A172 (cell line): ENCODE measurements around the gene PPM1J. TPM values are rescaled to one million over a fixed set of nuclear protein-coding genes. Genes with fewer than 3 reads are reported as not detected.
"Not testable (repeated sequence)": the region's sequence is repeated elsewhere in the genome, so short reads cannot be mapped to it uniquely, and the experiment has no call there.

Experiments used
- DNase-seq: peaks from one replicate; pipeline ENCODE4 v3.0.0-alpha.2; 2015; ENCODE audit warnings: low spot score
- total RNA-seq: library from RNA; depleted of rRNA; stranded (reverse); fragments of >200 nt; shearing (Covaris generic); gene quantifications from 2 replicates; pipeline ENCODE4 v1.2.3, GENCODE V29; 2014

Gene PPM1J
- total RNA-seq, 1 experiment from 2014 or later: 0.36 TPM

DNA sequence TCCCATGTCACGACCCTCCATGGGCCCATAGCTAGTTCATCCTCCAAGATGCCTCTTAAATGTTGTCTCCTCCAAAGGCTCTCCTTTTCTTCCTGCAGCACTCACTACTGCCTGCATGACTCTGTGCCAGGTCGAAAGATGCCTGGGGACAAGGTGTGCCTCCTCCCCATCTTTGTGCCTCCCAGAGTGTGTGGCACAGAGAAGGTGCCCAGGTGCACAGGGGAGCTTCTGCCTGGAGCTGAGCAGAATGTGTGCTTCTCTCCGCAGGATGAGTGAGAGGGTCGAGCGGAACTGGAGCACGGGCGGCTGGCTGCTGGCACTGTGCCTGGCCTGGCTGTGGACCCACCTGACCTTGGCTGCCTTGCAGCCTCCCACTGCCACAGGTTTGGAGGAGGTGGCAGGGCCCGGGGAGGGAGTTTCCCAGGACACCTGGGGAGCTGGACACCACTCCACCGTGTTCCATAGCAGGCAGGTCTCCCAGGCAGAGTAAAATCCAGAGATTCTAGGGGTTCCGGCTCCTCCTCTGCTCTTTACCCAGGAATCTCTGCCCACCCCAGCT is 6.9 kb upstream of the PPM1J start:
- DNase-seq: no peak

DNA sequence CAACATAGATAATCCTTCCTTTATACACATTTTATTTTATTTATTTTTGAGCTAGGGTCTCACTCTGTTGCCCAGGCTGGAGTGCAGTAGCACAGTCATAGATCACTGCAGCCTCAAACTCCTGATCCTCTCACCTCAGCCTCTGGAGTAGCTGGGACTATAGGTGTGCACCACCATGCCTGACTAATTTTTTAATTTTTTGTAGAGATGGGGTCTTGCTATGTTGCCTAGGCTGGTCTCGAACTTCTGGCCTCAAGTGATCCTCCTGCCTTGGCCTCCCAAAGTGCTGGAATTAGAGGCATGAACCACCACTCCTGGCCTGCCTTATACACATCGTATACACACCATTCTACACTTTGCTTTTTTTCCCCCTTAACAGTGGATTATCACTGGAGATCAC is 6.2 kb upstream of the PPM1J start:
- DNase-seq: not testable (repeated sequence)

DNA sequence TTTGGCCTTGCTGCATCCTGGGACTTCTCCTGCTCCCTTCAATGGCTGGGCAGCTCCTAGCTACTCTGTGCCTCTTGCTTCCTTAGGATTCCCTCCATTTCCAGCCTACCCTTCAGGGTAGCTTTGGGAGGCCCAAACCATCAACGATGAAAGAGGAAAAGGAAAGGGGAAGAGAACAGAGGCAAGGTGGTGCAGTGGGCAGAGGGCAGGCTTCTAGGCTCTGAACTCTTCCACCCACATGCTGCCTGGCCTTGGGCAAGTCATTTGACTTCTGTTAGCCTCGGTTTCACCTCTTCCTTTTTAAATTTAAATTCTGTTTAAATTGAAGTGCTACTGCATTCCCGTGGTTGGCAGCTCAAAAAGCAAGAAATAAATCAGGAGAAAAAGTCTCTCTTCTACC is 5.7 kb upstream of the PPM1J start:
- DNase-seq: no peak

DNA sequence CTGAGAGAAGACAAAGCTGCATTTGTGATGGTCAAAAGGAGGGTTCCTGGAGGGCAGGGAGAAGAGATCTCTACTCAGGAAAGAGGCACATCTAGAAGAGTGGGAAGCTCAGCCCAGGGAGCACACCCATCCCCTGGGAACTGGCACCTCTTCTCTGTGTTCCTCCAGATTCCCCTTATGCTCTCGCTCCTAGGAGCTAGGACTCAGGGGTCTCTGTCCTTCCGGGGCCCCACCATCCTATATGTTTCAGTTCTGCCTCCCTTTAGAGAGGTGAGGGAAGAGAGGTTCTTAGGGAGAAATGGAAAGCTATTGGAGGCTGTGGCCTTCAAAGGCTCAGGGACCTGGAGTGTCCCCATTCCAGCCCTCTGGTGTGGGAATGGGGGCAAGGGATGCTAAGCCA is 4.6 kb upstream of the PPM1J start:
- DNase-seq: no peak

DNA sequence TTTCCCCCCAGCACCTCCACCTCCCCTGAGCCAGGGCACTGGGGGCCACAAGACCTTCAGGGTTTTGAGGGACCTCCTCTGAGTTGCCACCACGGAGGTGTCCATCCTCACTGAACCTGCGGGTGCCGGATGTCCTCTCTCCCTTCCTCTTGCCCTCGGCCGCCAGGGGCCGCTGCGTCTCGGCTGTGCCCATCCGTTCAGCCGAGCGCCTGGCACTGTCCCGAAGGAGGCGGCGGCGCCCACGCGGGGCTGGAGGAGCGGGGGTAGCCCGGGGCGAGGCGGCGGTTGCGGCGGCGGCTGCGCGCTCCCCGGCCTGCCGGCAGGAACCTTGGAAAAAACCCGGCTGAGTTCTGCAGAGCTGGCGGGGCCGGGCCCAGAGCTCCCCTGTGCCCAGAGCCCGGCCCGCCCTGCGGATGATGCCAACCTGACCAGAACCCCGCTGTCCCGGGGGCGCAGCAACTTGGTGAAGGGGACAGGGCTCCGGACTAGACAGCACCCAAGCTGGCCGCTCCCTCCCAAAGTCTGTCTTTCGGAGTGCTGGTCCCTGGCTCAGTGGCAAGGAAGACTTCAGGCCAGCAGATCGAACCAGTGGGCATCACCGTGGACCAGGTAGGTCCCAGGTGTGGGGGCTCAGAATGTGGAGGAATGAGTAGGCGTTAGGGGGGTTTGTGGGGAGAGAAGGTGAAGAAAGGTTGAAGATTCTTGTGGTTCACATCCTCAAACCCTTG is 3.7 kb upstream of the PPM1J start:
- peak; percentile 51 for DNase-seq

DNA sequence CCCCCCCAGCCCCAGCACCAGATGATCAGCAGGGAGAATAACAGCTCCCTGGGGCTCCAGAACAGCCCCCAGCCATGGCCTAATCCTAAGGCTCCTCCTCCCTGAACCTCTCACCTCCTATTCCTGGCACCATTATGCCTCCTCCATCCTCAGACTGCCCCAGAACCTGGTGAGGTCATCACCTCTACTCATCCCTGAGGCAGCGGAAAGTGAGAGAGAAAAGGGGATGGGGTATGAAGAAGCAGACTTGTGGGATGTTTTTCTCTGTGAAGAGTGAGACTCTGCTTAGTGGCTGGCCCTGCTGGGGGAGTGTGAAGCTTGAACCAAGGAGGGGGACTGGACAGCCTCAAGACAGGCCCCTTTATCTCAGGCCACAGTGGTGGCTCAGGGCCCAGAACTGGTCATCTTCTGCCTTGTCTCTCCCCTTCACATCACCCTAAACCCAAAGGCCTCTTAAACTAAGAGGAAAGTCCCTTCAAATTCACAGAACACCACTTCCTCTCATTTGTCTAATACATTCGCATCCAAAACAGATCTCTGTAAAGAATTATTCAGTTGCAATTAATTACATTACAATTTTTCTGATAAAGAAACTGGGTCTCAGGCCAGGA is 2.2 kb upstream of the PPM1J start:
- no peak for DNase-seq

DNA sequence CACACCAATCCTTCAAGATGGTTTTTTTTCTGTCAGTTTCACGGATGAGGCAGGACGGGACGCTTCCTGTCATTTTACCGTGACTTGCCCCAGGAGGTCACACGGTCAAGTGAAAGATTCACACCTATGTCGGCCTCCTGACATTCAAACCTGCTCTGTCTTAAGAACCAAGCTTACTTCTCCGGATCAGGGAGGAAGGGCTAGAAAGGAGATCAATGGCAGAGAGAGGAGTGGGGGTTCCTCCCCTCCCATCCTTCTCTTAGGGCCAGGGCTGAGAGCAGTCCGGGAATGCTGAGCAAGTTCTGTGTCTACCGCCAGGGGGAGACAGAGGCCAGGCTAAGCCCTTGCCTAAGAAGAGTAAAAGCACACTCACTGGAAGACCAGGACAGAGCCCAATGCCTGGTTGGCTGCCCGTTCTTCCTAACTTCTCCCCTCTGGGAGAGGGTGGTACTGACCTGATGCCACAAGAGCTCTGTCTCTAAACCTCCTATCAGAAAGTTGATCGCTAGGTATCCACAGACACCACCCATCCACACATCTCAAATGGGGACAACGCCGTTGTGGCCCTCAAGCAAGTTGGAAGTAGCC is 1.1 kb upstream of the PPM1J start:
- DNase-seq: peak; percentile 84

DNA sequence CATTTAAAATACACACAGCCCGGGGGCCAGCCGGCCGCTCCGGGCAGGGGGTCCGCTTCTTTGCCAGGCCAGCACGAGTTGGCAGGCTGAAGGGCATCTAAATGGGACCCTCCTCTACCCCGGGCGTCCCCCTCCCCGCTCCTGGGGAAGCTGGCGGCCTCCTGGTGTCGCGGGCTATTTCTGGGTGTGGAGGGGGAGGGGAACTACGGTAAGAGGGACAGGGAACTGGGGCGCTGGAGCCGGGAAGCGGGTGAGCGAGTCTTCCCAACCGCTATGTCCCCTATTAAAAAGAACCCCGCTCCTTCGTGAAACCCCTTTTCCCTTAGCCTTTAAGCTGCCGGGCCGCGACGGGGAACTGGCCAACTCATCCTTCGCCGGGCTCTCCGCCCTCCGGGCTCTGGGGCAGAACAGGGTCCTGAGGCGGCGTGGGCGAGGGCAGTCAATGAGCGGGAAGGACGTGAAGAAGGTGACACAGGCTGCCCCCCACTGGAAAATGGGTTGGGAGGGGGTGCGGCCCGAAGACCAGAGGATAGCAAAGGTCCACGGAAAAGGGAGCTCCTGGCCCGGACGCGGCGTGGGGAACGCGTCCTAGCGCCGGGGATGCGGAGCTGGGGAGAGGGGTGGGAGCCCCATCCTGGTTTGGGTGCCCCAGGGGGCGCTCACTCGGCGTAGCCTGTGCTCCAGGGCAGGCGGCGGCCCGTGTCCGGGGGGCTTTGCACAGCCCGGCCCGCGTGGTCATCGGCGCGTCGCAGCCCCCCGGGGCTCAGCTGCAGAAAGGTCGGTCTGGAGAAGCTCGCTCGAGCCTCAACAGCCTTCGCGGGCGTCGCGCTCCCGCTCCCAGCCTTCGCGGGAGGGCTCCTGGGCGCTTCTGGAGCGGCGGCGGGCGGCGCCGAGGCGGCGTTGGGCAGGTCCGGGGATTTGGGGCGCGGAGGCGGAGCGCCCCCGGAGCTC is 544 bp downstream of the PPM1J start:
- no peak for DNase-seq

DNA sequence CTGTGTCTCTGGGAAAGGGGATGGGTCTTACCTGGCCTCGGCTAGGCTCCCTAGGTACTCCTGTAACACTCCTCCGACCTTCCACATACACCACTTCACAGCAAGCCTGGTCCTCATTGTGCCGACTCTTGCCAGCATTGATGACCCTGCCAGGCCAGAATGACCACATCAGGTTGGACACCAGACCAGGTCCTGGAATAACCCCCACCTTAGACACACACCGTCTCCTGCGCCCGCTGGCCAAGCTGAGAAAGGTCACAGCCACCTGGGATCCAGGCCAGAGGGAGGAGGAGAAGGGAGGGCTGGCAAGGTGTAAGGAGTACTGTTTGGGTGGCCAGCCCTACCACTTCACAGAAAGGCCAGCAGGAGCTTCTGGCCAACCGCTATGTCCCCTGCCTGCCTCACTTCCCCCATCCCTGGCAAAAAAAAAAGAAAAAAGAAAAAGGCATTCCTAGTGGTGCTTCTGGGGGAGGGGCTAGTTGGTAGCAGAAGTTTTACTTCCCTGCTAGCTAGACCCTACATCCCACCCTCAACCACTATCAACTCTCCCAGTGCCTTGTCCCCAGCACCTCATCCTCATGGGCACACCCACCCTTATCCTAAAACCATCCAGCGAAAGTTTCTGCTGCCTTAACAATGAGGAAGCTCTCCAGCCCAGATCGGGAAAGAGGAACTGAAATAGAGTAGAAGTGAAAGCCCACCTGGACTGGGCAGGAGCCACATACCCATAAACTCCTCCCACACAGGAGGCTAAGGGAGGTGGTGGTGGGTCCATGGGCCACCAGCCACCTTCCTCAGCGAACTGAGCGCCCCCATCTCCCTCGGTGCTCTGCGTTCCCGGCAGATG is 1.4 kb downstream of the PPM1J start:
- DNase-seq: no peak

DNA sequence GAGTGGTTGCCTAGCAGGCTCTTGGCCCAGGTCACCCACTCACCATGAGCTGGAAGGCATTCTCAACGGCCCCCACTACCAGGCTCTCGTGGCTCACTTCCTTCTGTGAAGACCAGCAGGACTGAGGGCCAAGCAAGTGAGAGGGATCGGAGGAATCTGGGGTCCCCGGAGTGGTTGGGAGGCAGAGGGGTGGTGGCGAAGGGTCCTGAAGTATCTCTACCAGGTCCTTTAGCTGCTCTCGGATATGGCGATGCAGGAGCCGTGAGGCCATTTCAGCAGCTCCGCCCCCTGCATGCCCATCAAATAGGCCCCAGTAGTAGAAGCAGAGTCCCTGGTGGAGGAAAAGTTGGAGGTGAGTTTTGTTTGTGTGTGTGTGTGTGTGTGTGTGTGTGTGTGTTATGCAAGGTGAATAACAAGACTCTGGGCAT is 2.4 kb downstream of the PPM1J start:
- no peak for DNase-seq

DNA sequence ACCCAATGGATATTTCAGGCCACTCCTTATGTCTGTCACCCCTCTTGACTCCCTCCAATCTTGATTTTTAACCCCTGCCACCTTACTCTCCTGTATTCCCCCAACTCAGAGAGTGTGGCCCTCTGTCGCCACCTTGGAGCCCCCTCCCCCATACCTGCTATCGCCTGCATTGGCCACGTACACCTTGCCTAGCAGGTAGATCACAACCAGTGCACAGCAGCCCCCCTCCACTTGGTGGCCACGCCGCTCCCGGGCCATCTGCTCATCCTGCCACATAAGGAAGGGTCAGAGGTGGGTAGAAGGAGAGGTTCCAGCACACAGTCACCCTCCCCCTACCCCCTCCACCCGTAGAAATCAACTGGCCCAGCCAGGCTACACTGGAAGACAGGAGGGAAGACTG is 2.9 kb downstream of the PPM1J start:
- DNase-seq: no peak

DNA sequence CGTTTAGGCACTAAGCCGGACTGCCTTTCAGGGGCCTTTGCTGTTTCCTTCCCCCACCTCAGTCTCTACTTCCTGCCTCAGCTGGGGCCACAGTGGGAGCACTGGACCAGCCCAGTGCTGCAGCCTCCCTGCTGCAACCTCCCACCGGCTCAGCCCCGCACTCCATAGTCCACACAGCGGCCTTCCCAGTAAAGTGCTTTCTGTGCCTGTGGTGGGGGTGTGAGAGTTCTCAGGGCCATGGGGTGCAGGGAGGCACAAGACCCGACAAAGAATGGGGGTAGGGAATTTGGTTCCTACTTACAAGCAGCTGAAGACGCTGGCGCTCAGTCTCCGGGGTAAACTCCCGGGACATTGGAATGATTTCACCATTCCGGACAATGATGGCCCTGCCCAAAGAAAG is 3.5 kb downstream of the PPM1J start:
- DNase-seq: no peak

DNA sequence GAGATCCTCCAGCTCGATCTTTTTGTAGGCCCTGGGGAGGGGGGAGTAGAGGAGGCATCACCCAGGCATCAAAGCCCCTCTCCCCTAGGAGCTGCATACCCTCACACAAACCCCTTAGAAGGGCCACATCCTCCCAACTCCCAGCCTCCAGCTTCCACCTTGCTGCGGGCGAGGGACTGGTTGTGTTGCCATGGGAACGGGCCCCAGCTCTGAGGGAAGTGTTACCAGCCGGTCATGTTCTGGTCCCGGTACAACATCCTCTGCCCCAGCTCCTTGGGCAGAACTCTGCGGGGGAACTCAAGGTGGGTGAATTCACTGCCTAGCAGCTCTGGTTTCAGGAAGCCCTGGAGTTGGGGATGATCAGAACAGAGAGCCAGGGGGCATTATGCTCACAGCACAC is 4.1 kb downstream of the PPM1J start:
- no peak for DNase-seq

DNA sequence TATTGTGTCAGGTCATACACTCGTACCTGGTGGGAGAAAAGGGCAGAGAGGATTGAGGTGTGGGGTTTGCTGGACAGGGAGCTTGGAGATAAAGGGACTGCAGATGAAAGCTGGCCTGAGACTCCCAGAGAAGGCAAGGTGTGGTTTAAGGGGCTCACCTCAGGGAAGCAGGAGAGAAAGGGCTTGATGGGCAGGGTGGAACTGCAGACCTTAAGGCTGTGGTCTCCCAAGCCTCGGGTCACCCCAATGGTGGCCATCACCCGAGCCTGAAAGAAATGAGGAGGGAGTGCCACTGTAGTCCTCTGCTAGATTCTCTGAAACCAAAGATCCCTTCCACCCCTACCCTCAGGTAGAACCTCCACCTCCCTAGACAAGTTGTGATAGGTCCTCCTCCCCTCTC is 4.5 kb downstream of the PPM1J start:
- no peak for DNase-seq

DNA sequence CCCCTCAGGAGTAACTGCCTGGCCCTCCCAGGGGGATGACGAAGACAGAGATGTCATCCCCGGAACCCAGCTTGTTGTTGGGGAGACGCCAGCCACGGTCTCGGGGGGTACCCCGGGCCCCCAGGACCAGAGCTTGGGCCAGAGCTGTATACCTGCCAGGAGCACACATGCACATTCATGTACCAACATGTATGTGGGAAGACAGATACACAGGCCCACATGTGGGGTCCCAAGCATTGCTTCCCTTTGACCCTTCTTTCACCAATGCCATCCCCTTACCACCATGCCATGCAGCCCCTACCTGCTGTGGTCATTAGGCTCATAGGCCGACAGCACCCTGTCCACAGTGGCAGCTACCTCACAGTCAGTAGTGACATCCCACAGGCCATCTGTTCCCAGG is 5.0 kb downstream of the PPM1J start:
- DNase-seq: no peak

DNA sequence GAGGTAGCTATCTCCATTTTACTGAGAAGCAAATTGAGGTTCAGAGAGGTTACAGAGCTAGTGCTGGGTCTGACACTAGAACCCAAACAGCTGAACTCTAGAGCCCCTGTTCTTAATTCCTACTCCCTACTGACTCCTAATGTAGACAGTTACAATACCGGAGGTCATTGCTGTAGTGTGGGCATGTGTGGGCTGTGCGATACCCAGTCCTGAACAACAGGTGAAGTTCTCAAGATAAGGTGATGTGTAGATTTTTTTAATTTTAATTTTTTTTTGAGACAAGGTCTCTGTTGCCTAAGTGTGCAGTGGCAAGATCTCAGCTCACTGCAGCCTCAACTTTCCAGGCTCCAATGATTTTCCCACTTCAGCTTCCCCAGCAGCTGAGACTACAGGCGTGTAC is 6.6 kb downstream of the PPM1J start:
- no peak for DNase-seq

DNA sequence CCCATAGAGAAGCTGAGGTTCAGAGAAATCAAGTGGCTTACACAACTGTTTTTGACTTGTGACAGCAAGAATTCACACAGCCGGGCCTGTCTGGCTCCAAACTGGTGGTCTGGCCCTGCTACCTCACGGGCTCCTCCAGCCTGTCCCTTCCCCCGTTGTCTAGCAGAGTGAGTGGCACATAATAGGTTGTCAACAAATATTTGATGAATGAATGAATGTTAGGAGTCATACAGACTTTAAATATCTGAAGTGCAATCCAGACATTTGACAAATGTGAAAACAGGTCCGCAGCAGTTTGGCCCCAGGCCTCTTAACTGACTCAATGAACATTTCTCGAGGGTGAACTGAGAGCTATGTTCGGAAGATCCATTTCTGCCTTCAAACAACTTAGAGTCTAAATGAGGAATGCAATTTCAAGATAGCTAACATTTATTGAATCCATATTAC is 7.1 kb downstream of the PPM1J start:
- no peak for DNase-seq

DNA sequence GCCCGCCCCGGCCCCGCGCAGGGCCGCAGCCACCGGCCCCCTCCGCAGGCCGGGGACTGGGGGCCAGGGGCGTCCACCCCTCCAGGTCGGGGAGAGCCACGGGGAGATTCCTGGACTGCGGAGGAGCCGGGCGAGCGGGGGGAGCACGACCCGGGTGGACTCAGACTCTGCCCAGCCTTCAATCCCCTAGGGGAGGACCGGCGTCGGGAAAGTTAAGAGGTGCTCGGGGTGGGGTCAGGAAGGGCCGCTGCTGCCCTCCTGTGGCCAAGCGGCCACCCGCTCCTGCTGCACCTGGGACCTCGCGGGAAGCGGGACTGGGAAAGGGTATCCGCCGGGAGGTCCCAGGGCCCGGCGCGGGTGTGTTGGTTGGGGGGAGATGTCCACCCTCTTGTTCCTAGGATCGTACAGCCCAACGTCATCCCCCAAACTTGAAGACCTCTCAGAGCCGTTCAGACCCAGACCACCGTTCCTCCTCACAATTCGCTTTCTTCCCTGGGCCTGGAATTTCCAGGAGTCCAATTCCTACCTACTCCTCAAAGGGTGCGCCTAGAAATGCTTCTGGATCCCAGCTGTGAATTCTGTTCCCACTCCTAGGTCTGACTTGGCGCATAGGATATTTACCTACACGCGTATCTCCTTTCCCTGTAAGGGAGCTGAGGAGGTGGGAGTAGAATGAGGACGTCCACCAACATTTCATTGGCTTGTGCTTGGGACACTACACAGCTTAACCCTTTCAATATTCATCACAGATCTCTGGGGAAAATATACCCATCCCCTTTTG is 7.7 kb downstream of the PPM1J start:
- DNase-seq: peak; percentile 82

DNA sequence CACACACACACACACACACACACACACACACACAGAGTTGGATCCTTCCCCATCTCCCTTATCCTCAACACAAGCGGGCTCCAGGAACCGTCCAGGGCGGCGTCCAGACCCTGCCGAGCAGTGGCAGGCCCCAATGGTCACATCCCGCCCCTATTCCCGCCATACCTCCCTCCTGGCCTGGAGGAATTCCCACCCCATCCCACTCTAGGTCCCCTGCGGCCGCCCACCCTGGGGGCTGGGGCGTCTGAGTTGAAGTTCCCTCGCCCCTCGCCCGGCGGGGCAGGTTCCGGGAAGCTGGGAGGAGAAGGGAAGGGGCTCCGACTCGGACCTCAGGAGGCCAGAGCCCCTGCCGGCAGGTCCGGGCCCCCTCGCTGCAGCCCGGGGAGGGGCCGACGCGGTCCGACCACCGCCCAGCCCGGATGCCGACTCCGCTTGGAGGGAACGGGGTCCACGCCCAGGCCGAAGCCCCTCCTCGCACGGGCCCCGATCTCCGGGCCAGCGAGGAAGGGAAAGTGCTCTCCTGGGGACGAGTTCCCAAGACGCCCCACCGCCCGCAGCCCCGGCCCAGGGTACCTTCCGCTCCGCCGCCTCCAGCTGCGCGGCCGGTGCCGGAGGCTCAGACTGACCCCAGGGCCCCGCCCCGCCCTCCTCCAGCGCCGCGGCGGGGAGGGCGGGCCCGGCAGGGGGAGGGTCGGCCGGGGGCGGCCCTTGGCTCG is 8.5 kb downstream of the PPM1J start, which contains the start of gene RHOC:
RHOC (minus strand) TSS at position 623 of the 716 bp plus-strand sequence. CDS start 3,328 bp downstream, outside the sequence.
- DNase-seq: peak; percentile 36
